GM12878 (cell line): ENCODE data around the gene ANKRD11.

ENCODE experiments used
- BCLAF1 ChIP-seq: fragments of 450-650 bp; IDR thresholded peaks from 2 replicates; pipeline ENCODE4 v1.6.1; 2017; ENCODE audit warnings: antibody characterized with exemption, mild to moderate bottlenecking, moderate library complexity
- CHD2 ChIP-seq: IDR thresholded peaks from 2 replicates; pipeline ENCODE4 v1.6.1; 2011; ENCODE audit warnings: low read depth, low read length, improper control_type of control experiment, borderline replicate concordance
- CTCF ChIP-seq, 3 experiments: IDR thresholded peaks in 2 of 3; conservative IDR thresholded peaks in 1 of 3; 2 replicates each; pipeline ENCODE4 v1.5.1; 2011; ENCODE audit warnings: low read depth in 3 of 3, low read length in 3 of 3, mild to moderate bottlenecking in 3 of 3, control low read depth in 2 of 3, moderate library complexity in 2 of 3, inconsistent platforms in 1 of 3, mixed read lengths in 1 of 3; ENCODE audit not compliant: control insufficient read depth in 2 of 3, insufficient read depth in 1 of 3; ENCODE audit errors: extremely low read depth in 1 of 3
- EP300 ChIP-seq, 2 experiments: fragments of 150-350 bp in 1 of 2; IDR thresholded peaks; 2 replicates each; pipeline ENCODE4 v1.6.1; 2011 to 2012; ENCODE audit warnings: low read depth in 2 of 2, low read length in 2 of 2, borderline replicate concordance in 1 of 2, improper control_type of control experiment in 1 of 2, inconsistent platforms in 1 of 2; ENCODE audit not compliant: control insufficient read depth in 1 of 2
- MAX ChIP-seq: IDR thresholded peaks from 2 replicates; pipeline ENCODE4 v1.6.1; 2012; ENCODE audit warnings: low read depth, low read length, improper control_type of control experiment
- POLR2A ChIP-seq: IDR thresholded peaks from 2 replicates; pipeline ENCODE4 v1.6.1; 2011; ENCODE audit warnings: low read depth, mild to moderate bottlenecking, low read length
- PRDM15 ChIP-seq: fragments of 450-650 bp; formaldehyde crosslinking; IDR thresholded peaks from 2 replicates; pipeline ENCODE4 v1.4.0; 2020; ENCODE audit warnings: mild to moderate bottlenecking, moderate library complexity
- RAD21 ChIP-seq: IDR thresholded peaks from 2 replicates; pipeline ENCODE4 v1.6.1; 2011; ENCODE audit warnings: mild to moderate bottlenecking, low read depth, low read length, moderate library complexity; ENCODE audit not compliant: insufficient read depth
- REST ChIP-seq: IDR thresholded peaks from 2 replicates; pipeline ENCODE4 v1.6.1; 2012; ENCODE audit warnings: mild to moderate bottlenecking, low read depth, low read length

- TF ChIP-seq BCLAF1 (no peak), PRDM15 (CRISPR knock-in tag) (no peak), MAX (no peak), REST (no peak), CHD2 (no peak), CTCF (IDR thresholded peaks at IDR 0.05 in 2 of 3, conservative IDR thresholded peaks at IDR 0.05 in 1 of 3; ENCODE audit: control insufficient read depth in 2 of 3, extremely low read depth in 1 of 3, insufficient read depth in 1 of 3, low read depth in 3 of 3, low read length in 3 of 3) (no peak), POLR2A (no peak), EP300 (IDR thresholded peaks at IDR 0.05; ENCODE audit: borderline replicate concordance in 1 of 2, control insufficient read depth in 1 of 2, low read depth in 2 of 2, low read length in 2 of 2) (no peak), RAD21 (no peak)
These were observed 94.9 kb downstream of the ANKRD11 start for GRCh38 chr16:89395150-89396142.
